Ovary (tissue), 3 donors: ENCODE measurements around the gene ME3.
"Not testable (repeated sequence)": the region's sequence is repeated elsewhere in the genome, so short reads cannot be mapped to it uniquely, and the experiment has no call there.

Source experiments
- EP300 ChIP-seq: sonication (generic); formaldehyde crosslinking; IDR thresholded peaks from one replicate; pipeline ENCODE4 v1.6.1; 2017; ENCODE audit warnings: antibody characterized with exemption
- TF ChIP-seq, protein P1 (sequence below), 3 donors: fragments of 450-650 bp in 2 of 3; fragments of 200-600 bp in 1 of 3; IDR thresholded peaks; one replicate each; pipeline versions ENCODE4 v1.5.1 to v1.8.0; 2016 to 2022; ENCODE audit warnings: antibody characterized with exemption in 3 of 3, mild to moderate bottlenecking in 1 of 3
- donor health status: DM: no; HTN: no; CAD: no.

DNA sequence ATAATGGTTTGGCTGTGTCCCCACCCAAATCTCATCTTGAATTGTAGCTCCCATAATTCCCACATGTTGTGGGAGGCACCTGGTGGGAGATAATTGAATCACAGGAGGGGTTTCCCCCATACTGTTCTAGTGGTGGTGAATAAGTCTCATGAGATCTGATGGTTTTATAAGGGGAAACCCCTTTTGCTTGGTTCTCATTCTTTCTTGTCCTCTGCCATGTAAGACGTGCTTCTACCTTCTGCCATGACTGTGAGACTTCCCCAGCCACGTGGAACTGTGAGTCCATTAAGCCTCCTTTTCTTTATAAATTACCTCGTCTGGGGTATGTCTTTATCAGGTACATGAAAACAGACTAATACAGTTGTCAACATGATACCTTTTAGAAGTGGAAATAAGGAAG, 53.0 kb downstream of the ME3 start:
- TF ChIP-seq, protein P1, sequence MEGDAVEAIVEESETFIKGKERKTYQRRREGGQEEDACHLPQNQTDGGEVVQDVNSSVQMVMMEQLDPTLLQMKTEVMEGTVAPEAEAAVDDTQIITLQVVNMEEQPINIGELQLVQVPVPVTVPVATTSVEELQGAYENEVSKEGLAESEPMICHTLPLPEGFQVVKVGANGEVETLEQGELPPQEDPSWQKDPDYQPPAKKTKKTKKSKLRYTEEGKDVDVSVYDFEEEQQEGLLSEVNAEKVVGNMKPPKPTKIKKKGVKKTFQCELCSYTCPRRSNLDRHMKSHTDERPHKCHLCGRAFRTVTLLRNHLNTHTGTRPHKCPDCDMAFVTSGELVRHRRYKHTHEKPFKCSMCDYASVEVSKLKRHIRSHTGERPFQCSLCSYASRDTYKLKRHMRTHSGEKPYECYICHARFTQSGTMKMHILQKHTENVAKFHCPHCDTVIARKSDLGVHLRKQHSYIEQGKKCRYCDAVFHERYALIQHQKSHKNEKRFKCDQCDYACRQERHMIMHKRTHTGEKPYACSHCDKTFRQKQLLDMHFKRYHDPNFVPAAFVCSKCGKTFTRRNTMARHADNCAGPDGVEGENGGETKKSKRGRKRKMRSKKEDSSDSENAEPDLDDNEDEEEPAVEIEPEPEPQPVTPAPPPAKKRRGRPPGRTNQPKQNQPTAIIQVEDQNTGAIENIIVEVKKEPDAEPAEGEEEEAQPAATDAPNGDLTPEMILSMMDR (IDR thresholded peaks at IDR 0.05), result not testable (repeated sequence)
- TF ChIP-seq EP300, result not testable (repeated sequence)
